ENCODE data around the gene CD86. TPM values are rescaled to one million over a fixed set of nuclear protein-coding genes. Genes with fewer than 3 reads are reported as not detected.

The CD86 gene
- total RNA-seq, 1 donor from 2014 or later, result not detected

DNA sequence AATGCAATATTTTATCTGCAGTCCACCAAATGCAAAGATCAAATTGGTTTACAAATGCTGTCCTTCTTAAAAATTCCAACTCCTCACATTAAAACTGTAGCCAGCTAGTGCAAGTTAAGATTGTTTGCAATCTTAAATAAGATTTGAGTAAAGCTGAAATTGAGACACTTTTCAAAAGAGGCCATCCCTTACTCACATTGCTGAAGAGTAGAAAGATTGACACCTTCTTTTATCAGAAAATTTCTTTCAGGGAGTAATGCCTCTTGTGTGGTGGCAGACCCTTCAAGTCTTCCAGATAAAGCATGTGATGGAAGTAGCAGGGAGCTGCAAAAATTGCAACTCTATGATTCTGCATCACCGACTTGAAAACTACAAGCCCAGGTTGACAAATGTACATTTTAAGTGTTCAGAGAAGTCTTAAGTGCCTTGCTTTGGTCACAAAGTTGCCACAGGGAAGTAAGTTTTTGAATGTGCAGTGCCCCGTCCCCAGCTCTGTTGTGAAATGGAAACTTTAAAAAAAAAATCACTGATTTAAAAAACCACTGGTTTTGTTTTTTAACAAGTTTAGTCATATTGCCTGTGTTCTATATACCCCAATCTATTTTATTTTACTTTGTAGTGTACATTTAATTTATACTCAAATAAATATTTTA lies 12.6 kb downstream of the CD86 start:
- no peak overlapping the region for H3K4me3 ChIP-seq (ENCODE audit: low read depth, low read length)
- DNase-seq (ENCODE audit: low read depth), result no peak
- TF ChIP-seq, protein P1, sequence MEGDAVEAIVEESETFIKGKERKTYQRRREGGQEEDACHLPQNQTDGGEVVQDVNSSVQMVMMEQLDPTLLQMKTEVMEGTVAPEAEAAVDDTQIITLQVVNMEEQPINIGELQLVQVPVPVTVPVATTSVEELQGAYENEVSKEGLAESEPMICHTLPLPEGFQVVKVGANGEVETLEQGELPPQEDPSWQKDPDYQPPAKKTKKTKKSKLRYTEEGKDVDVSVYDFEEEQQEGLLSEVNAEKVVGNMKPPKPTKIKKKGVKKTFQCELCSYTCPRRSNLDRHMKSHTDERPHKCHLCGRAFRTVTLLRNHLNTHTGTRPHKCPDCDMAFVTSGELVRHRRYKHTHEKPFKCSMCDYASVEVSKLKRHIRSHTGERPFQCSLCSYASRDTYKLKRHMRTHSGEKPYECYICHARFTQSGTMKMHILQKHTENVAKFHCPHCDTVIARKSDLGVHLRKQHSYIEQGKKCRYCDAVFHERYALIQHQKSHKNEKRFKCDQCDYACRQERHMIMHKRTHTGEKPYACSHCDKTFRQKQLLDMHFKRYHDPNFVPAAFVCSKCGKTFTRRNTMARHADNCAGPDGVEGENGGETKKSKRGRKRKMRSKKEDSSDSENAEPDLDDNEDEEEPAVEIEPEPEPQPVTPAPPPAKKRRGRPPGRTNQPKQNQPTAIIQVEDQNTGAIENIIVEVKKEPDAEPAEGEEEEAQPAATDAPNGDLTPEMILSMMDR (conservative IDR thresholded peaks at IDR 0.05; ENCODE audit: low read depth, low read length), result no peak

DNA sequence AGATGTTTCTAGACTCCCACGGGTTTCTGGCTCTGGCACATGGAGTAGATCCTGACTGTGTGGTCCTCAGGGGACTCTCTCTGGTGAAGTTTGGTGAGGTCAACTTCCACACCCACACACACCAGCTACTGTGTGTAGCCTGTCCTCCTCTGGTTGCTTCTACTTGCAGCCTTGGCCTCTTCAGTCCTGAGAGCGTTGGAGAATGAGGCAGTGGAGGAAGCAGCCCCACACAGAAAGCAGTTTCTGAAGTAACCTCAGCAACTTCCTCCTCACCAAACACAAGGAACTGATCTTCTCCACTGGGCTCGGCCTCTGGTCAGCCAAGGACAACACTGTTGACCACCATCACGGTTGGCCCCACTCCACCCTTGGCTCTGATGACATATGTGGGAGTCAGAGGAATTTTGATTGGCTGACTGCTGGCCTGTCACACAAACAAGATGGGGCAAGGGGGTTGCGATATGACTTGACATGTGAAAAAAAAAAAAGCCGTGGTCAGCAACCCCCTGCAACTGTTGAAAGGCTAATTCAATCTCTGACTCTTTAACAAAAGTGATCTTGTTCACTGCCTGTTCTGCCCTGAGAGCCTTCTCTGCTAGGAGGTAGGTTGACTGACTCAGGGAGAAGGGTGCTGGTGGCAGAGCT lies 19.6 kb downstream of the CD86 start:
- H3K4me3 ChIP-seq (ENCODE audit: low read depth, low read length), result no peak overlapping the region
- DNase-seq (ENCODE audit: low read depth), result no peak
- TF ChIP-seq, protein P1 (conservative IDR thresholded peaks at IDR 0.05; ENCODE audit: low read depth, low read length), result no peak

DNA sequence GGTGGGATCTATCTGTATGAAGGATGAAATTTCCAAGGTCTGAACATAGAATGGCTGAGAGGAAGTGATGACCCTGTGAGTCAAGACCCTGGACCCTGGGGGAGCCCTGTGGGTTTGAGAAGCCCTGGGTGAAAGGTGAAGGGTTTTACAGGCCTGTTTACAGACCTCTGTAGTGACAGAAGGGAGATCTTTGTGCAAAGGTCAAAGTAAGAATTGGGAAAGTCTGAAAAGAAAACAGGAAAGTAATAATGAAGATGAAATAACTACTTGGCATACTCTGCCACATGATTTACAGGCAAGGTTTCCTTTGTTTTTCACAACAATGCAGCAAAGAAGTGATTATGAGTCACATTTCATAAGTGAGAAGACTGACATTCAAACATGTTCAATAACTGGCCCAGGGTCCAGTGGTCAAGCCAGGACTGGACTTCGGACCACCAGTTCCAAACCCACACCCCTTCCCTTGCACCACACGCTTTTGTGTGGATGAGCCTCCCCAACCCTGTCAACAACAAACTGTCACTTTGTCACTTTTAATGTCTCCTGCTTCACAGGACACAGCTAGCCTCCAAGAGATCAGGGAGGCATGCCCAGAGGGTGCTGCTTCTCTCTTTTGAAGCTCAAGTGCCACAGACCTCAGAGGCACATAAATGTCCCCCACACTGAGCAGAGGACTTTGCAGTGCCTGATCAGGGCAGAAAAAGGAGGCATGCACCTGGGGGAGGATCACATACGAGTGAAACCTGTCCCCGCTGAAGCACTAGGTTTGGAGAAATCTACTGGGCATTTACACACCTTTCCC lies 21.5 kb downstream of the CD86 start:
- no peak overlapping the region for H3K4me3 ChIP-seq (ENCODE audit: low read depth, low read length)
- no peak for DNase-seq (ENCODE audit: low read depth)
- TF ChIP-seq, protein P1 (conservative IDR thresholded peaks at IDR 0.05; ENCODE audit: low read depth, low read length), result no peak

DNA sequence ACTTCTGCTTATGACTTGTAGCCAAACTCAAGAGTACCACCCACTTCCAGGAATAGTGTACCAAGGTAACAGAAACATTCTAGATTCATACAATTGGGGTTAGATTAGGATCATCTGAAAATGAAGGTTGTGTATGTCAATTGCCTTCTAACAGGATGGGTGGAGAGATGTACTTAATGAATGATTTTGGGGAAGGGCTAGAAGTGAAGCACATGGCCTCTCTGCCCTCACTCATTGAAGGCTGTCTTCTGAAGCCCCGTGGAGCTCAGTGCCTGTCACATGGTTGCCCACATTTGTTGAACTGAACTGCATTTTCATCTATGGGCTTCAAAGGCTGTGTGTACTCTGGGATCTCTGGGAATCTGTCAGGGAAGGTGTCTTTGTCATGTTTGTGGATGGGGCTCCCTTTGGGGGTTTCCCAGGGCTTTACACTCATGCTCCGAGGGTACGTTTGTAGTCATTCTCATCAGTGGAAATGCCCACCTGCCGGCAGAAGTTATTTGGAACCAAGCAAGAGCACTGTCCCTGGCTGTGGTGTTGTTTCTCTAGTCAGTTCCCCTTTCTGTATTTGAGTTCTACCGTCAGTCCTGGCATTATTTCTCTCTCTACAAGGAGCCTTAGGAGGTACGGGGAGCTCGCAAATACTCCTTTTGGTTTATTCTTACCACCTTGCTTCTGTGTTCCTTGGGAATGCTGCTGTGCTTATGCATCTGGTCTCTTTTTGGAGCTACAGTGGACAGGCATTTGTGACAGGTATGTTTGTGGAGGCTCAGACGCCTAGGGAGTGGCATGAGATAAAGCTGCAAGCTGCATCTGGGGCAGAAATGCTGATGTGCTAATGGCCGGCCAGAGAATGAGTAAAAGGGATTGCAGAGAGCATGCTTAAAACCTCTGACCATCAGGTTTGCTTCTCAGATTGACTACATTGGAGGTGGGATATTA lies 22.4 kb downstream of the CD86 start:
- no peak for DNase-seq (ENCODE audit: low read depth)
- TF ChIP-seq, protein P1 (conservative IDR thresholded peaks at IDR 0.05; ENCODE audit: low read depth, low read length), result no peak
- H3K4me3 ChIP-seq (ENCODE audit: low read depth, low read length), result no peak overlapping the region

DNA sequence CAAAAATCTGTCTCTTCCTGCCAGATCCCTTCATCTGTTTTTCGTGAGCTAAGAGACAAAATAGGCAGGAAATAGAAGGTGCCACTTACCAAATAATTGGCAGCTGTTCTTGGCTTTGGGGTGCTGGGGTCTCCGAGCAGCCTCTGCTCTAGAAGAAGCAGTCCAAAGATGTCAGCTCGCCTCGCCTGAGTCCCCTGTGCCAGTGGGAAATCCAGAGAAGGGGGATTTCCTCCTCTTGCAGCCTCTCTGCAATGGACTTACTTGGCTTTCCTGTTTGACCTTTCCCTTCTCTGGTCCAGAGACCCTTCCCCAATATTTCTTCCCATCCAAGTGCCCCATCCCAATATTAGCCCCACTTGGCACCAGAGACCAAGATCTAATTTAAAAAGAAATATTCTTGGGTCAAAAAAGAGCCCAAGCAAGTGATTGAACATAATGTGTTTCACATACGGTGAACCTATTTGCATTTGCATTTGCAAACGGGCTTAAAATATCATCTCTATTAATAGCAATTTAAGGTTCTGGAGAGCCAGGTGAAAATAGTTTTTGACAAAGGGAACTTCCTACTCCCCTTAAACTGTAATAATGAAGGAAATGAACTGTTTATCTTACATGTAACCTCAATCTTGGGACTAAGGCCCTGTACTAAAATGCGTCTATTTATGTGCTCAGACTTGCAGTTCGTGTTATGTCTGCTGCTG lies 23.2 kb downstream of the CD86 start:
- no peak overlapping the region for H3K4me3 ChIP-seq (ENCODE audit: low read depth, low read length)
- DNase-seq (ENCODE audit: low read depth), result no peak
- TF ChIP-seq, protein P1 (conservative IDR thresholded peaks at IDR 0.05; ENCODE audit: low read depth, low read length), result no peak

All from epithelial cell of proximal tubule (primary cell).